Activated CD4-positive, alpha-beta T cell treated with anti-CD3 and anti-CD28 coated beads for 4 hours (primary cell): Measurements from ENCODE around the gene TNS3.

Experiments
- DNase-seq, 2 donors: peaks; one replicate each; pipeline ENCODE4 v3.0.0-alpha.2; 2020

TNS3 gene

GRCh38 chr7:47465191-47465590 is 116.7 kb downstream of the TNS3 start:
- DNase-seq, result no peak

GRCh38 chr7:47464266-47464665 is 117.6 kb downstream of the TNS3 start:
- no peak for DNase-seq

GRCh38 chr7:47461746-47462145 is 120.2 kb downstream of the TNS3 start:
- no peak for DNase-seq

- DNase-seq, result no peak
Measured at GRCh38 chr7:47461161-47461560, 120.8 kb downstream of the TNS3 start.

GRCh38 chr7:47460251-47460989 is 121.5 kb downstream of the TNS3 start:
- DNase-seq, result no peak

GRCh38 chr7:47458486-47458885 is 123.4 kb downstream of the TNS3 start:
- DNase-seq, result no peak

- no peak for DNase-seq
Measured at GRCh38 chr7:47458057-47458456, 123.9 kb downstream of the TNS3 start.

GRCh38 chr7:47456210-47456955 is 125.5 kb downstream of the TNS3 start:
- DNase-seq, result no peak

GRCh38 chr7:47455872-47456185 is 126.1 kb downstream of the TNS3 start:
- DNase-seq, result no peak

GRCh38 chr7:47454974-47455871 is 126.7 kb downstream of the TNS3 start:
- DNase-seq, result no peak

- DNase-seq, result no peak
Measured at GRCh38 chr7:47454069-47454973, 127.6 kb downstream of the TNS3 start.

- DNase-seq, result no peak
Measured at GRCh38 chr7:47453093-47454061, 128.5 kb downstream of the TNS3 start.

GRCh38 chr7:47452715-47453092 is 129.2 kb downstream of the TNS3 start:
- DNase-seq, result no peak

GRCh38 chr7:47452295-47452694 is 129.6 kb downstream of the TNS3 start:
- no peak for DNase-seq

- DNase-seq, result no peak
Measured at GRCh38 chr7:47451851-47452205, 130.1 kb downstream of the TNS3 start.

- no peak for DNase-seq
Measured at GRCh38 chr7:47449810-47450590, 131.9 kb downstream of the TNS3 start.

GRCh38 chr7:47448971-47449370 is 132.9 kb downstream of the TNS3 start:
- DNase-seq, result no peak

- DNase-seq, result no peak
Measured at GRCh38 chr7:47447621-47448349, 134.1 kb downstream of the TNS3 start.

GRCh38 chr7:47446871-47447466 is 134.9 kb downstream of the TNS3 start:
- DNase-seq, result no peak
